K562 (cell line): ENCODE results near the gene DIAPH1.

Source experiments
- ARHGAP35 ChIP-seq: fragments of 450-650 bp; IDR thresholded peaks from 2 replicates; pipeline ENCODE4 v1.6.1; 2018; ENCODE audit not compliant: partially characterized antibody
- CTCF ChIP-seq, 3 experiments: IDR thresholded peaks in 2 of 3; conservative IDR thresholded peaks in 1 of 3; 2 replicates each; pipeline ENCODE4 v1.5.1; 2011 to 2012; ENCODE audit warnings: low read length in 3 of 3, mild to moderate bottlenecking in 3 of 3, control low read depth in 2 of 3, improper control_type of control experiment in 1 of 3, inconsistent platforms in 1 of 3, low read depth in 1 of 3, mixed read lengths in 1 of 3, moderate library complexity in 1 of 3; ENCODE audit not compliant: insufficient read depth in 2 of 3
- SAFB2 ChIP-seq: fragments of 200-400 bp; formaldehyde crosslinking; IDR thresholded peaks from 2 replicates; pipeline ENCODE4 v1.6.1; 2018; ENCODE audit warnings: borderline replicate concordance, low read length, low read depth, moderate library complexity; ENCODE audit not compliant: severe bottlenecking
- TF ChIP-seq, protein P1 (sequence below): fragments of 450-650 bp; formaldehyde crosslinking; IDR thresholded peaks from 2 replicates; pipeline ENCODE4 v1.4.0; 2020; ENCODE audit warnings: mild to moderate bottlenecking, mixed read lengths
- TF ChIP-seq, protein P2 (sequence below): sonication (generic); formaldehyde crosslinking; IDR thresholded peaks from 2 replicates; pipeline ENCODE4 v1.8.0; 2022; ENCODE audit warnings: mild to moderate bottlenecking, low read depth, missing genetic modification reagents

GRCh38 chr5:141519605-141520565, 98.9 kb downstream of the DIAPH1 start:
- TF ChIP-seq, protein P1, sequence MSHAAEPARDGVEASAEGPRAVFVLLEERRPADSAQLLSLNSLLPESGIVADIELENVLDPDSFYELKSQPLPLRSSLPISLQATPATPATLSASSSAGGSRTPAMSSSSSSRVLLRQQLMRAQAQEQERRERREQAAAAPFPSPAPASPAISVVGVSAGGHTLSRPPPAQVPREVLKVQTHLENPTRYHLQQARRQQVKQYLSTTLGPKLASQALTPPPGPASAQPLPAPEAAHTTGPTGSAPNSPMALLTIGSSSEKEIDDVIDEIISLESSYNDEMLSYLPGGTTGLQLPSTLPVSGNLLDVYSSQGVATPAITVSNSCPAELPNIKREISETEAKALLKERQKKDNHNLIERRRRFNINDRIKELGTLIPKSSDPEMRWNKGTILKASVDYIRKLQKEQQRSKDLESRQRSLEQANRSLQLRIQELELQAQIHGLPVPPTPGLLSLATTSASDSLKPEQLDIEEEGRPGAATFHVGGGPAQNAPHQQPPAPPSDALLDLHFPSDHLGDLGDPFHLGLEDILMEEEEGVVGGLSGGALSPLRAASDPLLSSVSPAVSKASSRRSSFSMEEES (CRISPR knock-in tag), result no peak
- TF ChIP-seq ARHGAP35, result no peak
- no peak for TF ChIP-seq CTCF (IDR thresholded peaks at IDR 0.05 in 2 of 3, conservative IDR thresholded peaks at IDR 0.05 in 1 of 3; ENCODE audit: insufficient read depth in 2 of 3, low read depth in 1 of 3, low read length in 3 of 3)
- TF ChIP-seq SAFB2, result no peak
- TF ChIP-seq, protein P2, sequence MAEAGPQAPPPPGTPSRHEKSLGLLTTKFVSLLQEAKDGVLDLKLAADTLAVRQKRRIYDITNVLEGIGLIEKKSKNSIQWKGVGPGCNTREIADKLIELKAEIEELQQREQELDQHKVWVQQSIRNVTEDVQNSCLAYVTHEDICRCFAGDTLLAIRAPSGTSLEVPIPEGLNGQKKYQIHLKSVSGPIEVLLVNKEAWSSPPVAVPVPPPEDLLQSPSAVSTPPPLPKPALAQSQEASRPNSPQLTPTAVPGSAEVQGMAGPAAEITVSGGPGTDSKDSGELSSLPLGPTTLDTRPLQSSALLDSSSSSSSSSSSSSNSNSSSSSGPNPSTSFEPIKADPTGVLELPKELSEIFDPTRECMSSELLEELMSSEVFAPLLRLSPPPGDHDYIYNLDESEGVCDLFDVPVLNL (CRISPR knock-in tag), result no peak
